GM12892 (cell line): ENCODE data around the gene HEXB.

Experiments used
- POLR2A ChIP-seq: IDR thresholded peaks from 2 replicates; pipeline ENCODE4 v1.6.1; 2011; ENCODE audit warnings: low read depth, low read length, control low read depth
- POLR2AphosphoS5 ChIP-seq: IDR thresholded peaks from 2 replicates; pipeline ENCODE4 v1.6.1; 2011; ENCODE audit warnings: low read depth, low read length, control low read depth
- TAF1 ChIP-seq: IDR thresholded peaks from 2 replicates; pipeline ENCODE4 v1.6.1; 2011; ENCODE audit warnings: low read depth, mild to moderate bottlenecking, control low read depth, low read length, borderline replicate concordance

- no peak for TF ChIP-seq POLR2A
- TF ChIP-seq POLR2AphosphoS5: no peak
- TF ChIP-seq TAF1: no peak
These were observed 25.9 kb upstream of the HEXB start for GRCh38 chr5:74659172-74659571.
